HG03097 (cell line): ENCODE measurements around the gene SERPINE2.
"Not testable (repeated sequence)": the region's sequence is repeated elsewhere in the genome, so short reads cannot be mapped to it uniquely, and the experiment has no call there.

Source experiments
- ATAC-seq: cut with Tn5 transposase; IDR thresholded peaks from one replicate; pipeline ENCODE4 v1.9.1; 2021; ENCODE audit not compliant: unreplicated experiment, low FRiP score

SERPINE2 gene

GRCh38 chr2:224017957-224018356 is 21.1 kb downstream of the SERPINE2 start:
- ATAC-seq: no peak

GRCh38 chr2:224016963-224017362 is 22.1 kb downstream of the SERPINE2 start:
- ATAC-seq: no peak

GRCh38 chr2:224014336-224014735 is 24.8 kb downstream of the SERPINE2 start:
- ATAC-seq: no peak

GRCh38 chr2:224011837-224012236 is 27.2 kb downstream of the SERPINE2 start:
- ATAC-seq: no peak

GRCh38 chr2:224009605-224010315 is 29.3 kb downstream of the SERPINE2 start:
- ATAC-seq: no peak

- no peak for ATAC-seq
These were observed 30.3 kb downstream of the SERPINE2 start for GRCh38 chr2:224008702-224009261.

- no peak for ATAC-seq
These were observed 34.9 kb downstream of the SERPINE2 start for GRCh38 chr2:224004105-224004695.

- ATAC-seq: not testable (repeated sequence)
These were observed 38.4 kb downstream of the SERPINE2 start for GRCh38 chr2:224000662-224001061.

GRCh38 chr2:223999862-224000261 is 39.2 kb downstream of the SERPINE2 start:
- no peak for ATAC-seq

- ATAC-seq: no peak
These were observed 40.1 kb downstream of the SERPINE2 start for GRCh38 chr2:223998948-223999347.

GRCh38 chr2:223997938-223998337 is 41.1 kb downstream of the SERPINE2 start:
- no peak for ATAC-seq

GRCh38 chr2:223996391-223996790 is 42.7 kb downstream of the SERPINE2 start:
- ATAC-seq: no peak

- ATAC-seq: no peak
These were observed 43.5 kb downstream of the SERPINE2 start for GRCh38 chr2:223995569-223995968.

- no peak for ATAC-seq
These were observed 44.4 kb downstream of the SERPINE2 start for GRCh38 chr2:223994562-223995162.

- no peak for ATAC-seq
These were observed 45.4 kb downstream of the SERPINE2 start for GRCh38 chr2:223993634-223994232.

GRCh38 chr2:223991611-223992010 is 47.5 kb downstream of the SERPINE2 start:
- no peak for ATAC-seq

- no peak for ATAC-seq
These were observed 49.2 kb downstream of the SERPINE2 start for GRCh38 chr2:223989856-223990232.

- ATAC-seq: no peak
These were observed 49.8 kb downstream of the SERPINE2 start for GRCh38 chr2:223989206-223989855.

GRCh38 chr2:223981241-223981640 is 57.8 kb downstream of the SERPINE2 start:
- no peak for ATAC-seq

- no peak for ATAC-seq
These were observed 58.3 kb downstream of the SERPINE2 start for GRCh38 chr2:223980803-223981202.

- no peak for ATAC-seq
These were observed 58.7 kb downstream of the SERPINE2 start for GRCh38 chr2:223980397-223980735.
